HEK293T (cell line): ENCODE measurements around the gene TPSAB1.
"Not testable (repeated sequence)": the region's sequence is repeated elsewhere in the genome, so short reads cannot be mapped to it uniquely, and the experiment has no call there.

Experiments used
- CTBP1 ChIP-seq: fragments of 450-650 bp; IDR thresholded peaks from 2 replicates; pipeline ENCODE4 v1.6.1; 2016; ENCODE audit warnings: borderline replicate concordance
- ELF4 ChIP-seq: fragments of 450-650 bp; IDR thresholded peaks from 2 replicates; pipeline ENCODE4 v1.6.1; 2017; ENCODE audit warnings: antibody characterized with exemption
- L3MBTL2 ChIP-seq: fragments of 450-650 bp; conservative IDR thresholded peaks from 2 replicates; pipeline ENCODE4 v1.6.1; 2016; ENCODE audit warnings: mild to moderate bottlenecking
- SP1 ChIP-seq: fragments of 450-650 bp; IDR thresholded peaks from 2 replicates; pipeline ENCODE4 v1.6.1; 2017

GRCh38 chr16:1231301-1231700, 9.2 kb upstream of the TPSAB1 start:
- TF ChIP-seq CTBP1, SP1, ELF4, L3MBTL2: not testable (repeated sequence)
